Uterus (tissue), 2 donors: ENCODE measurements around the gene ASTN2.

ENCODE experiments used
- POLR2A ChIP-seq, 2 donors: fragments of 450-650 bp; IDR thresholded peaks; one replicate each; pipeline ENCODE4 v1.6.1; 2016; ENCODE audit warnings: antibody characterized with exemption in 2 of 2, mild to moderate bottlenecking in 1 of 2, moderate library complexity in 1 of 2
- TF ChIP-seq, protein P1 (sequence below), 4 experiments: fragments of 200-600 bp in 2 of 4; fragments of 450-650 bp in 2 of 4; sonication (generic) in 2 of 4; IDR thresholded peaks; one replicate each; pipeline ENCODE4 v1.5.1; 2016 to 2019; ENCODE audit warnings: antibody characterized with exemption in 4 of 4, mild to moderate bottlenecking in 2 of 4, moderate library complexity in 1 of 4

DNA sequence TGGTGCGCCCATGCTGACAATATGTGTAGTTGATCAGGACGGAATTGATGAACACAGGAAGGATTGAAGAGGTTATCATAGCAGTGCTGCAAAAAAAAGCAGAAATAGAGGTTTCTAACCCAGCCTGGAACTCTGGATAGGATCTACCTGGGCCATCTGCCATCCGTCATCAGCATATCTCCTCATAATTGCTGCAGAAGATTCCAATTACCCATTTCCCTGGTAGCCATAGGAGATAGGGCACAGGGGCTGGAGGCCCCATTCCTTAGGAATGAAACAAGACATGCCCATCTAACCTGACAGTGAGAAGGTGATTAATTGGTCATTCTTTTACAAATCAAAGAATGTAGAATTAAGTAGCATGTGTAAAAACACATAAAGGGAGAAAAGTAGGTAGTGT is 788.1 kb downstream of the ASTN2 start:
- TF ChIP-seq, protein P1, sequence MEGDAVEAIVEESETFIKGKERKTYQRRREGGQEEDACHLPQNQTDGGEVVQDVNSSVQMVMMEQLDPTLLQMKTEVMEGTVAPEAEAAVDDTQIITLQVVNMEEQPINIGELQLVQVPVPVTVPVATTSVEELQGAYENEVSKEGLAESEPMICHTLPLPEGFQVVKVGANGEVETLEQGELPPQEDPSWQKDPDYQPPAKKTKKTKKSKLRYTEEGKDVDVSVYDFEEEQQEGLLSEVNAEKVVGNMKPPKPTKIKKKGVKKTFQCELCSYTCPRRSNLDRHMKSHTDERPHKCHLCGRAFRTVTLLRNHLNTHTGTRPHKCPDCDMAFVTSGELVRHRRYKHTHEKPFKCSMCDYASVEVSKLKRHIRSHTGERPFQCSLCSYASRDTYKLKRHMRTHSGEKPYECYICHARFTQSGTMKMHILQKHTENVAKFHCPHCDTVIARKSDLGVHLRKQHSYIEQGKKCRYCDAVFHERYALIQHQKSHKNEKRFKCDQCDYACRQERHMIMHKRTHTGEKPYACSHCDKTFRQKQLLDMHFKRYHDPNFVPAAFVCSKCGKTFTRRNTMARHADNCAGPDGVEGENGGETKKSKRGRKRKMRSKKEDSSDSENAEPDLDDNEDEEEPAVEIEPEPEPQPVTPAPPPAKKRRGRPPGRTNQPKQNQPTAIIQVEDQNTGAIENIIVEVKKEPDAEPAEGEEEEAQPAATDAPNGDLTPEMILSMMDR (IDR thresholded peaks at IDR 0.05) = no peak
- TF ChIP-seq POLR2A (IDR thresholded peaks at IDR 0.05) = no peak
